GM12873 (cell line): ENCODE measurements around the gene NAT9.

ENCODE experiments used
- TF ChIP-seq, protein P1 (sequence below): IDR thresholded peaks from 2 replicates; pipeline ENCODE4 v1.5.1; 2012; ENCODE audit warnings: low read depth, mild to moderate bottlenecking, moderate library complexity, low read length, control low read depth; ENCODE audit not compliant: insufficient read depth; ENCODE audit errors: missing control alignments

Gene NAT9

DNA sequence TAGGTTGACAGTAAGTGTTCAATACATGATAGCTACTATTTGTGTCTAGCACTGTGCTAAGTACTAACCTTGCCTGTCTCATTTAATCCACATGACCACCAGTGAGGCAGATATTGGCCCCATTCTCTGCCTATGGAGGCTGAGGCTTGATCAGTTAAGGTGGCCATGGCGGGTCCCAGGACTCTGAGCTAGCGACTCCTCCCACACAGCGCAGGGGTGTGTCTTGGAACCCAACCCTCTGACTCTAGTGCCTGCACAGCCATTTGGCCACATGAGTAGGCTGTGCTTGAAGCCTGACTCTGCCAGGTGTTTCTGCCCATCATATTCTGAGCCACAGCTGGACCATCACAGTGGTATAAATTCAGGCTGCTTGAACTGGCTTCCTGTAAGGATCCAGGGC, 21.3 kb downstream of the NAT9 start:
- TF ChIP-seq, protein P1, sequence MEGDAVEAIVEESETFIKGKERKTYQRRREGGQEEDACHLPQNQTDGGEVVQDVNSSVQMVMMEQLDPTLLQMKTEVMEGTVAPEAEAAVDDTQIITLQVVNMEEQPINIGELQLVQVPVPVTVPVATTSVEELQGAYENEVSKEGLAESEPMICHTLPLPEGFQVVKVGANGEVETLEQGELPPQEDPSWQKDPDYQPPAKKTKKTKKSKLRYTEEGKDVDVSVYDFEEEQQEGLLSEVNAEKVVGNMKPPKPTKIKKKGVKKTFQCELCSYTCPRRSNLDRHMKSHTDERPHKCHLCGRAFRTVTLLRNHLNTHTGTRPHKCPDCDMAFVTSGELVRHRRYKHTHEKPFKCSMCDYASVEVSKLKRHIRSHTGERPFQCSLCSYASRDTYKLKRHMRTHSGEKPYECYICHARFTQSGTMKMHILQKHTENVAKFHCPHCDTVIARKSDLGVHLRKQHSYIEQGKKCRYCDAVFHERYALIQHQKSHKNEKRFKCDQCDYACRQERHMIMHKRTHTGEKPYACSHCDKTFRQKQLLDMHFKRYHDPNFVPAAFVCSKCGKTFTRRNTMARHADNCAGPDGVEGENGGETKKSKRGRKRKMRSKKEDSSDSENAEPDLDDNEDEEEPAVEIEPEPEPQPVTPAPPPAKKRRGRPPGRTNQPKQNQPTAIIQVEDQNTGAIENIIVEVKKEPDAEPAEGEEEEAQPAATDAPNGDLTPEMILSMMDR, result no peak

DNA sequence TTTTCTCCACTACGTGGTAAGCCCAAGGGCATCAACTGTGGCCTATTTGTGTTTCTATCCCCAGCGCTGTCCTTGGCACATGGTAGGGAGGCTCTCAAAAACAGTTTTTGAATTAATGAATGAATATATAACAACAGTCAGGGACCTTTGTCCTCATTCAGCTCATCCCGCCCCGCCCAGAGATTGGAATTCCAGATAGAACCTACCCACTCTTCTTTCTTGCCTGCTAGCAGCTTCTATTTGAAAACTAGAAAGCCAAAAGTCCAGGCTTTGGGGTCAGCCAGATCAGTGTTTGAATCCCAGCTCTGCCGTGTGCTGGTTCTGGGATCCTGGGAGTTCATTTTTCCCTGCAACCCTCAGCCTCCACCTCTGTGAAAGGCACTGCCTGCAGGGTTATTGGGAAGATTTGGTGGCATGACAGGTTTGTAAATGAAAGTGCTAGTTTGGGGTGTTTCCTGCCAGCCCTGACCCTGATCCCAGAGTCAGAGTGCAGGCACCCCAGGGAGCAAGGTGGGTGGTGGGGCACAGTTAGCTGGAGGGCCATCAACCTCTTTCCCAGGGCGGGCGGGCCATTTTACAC, 23.2 kb downstream of the NAT9 start:
- TF ChIP-seq, protein P1, result no peak

DNA sequence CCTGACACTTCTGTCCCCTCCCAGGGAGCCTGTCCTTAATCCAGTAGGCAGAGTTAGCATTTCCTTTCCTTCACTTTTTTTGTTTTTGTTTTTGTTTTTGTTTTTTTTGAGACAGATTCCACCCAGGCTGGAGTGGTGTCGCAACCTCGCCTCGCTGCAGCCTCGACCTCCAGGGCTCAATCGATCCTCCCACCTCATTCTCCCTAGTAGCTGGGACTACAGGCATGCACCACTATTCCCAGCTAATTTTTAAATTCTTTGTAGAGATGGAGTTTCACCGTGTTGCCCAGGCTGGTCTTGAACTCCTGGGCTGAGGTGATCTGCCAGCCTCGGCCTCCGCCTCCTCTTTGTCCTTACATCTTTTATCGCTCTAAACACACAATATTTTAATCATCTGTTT, 23.7 kb downstream of the NAT9 start:
- TF ChIP-seq, protein P1, result no peak

DNA sequence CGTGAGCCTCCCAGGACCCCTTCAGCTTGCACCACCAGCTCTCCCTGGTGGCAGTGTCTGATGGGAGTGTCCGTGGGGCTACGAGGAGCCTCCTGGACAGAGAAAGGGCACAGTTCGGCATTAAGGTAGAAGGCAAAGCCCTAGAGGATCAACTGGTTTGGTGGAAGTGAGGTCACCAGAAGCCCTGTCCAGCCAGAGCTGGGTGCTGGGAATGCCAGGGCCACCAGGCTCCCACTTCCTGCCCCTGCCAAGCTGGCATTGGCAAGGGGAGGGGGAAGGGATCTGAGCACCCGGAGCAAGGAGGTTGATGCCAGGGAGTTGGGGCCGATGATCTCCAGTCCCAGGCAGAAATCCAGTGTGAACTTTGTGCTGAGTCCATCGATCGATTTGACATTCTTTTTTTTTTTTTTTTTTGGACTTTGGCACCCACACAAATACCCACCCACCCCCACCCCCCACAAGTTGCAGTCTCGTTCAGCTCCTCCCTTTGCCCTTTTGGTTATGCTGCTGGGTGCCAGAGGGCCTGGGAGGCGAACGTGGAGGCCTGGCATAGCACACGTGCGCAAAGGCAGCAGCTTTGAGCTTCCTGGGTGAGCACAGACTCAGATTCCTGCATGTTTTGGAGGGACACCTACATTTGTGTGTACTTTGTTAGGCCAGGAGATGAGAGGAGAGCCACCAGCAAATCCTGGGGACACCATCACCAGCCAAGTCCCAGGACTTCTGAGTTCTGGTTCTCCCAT, 25.6 kb downstream of the NAT9 start:
- TF ChIP-seq, protein P1, result no peak

DNA sequence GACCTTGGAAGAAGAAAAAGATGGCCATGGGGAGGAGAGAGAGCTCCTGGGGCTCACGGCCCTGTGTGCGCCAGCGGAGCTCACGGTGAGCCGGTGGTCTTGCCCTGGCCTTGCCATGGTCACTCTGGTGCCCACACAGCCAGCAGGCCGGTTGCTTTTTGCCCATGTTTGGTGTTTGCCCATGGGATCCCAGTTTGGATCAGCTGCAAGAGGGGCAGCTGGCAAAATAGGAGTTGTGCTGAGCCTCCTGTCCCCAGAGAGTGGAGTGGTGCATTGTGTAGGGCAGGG, 26.2 kb downstream of the NAT9 start:
- TF ChIP-seq, protein P1, result no peak

DNA sequence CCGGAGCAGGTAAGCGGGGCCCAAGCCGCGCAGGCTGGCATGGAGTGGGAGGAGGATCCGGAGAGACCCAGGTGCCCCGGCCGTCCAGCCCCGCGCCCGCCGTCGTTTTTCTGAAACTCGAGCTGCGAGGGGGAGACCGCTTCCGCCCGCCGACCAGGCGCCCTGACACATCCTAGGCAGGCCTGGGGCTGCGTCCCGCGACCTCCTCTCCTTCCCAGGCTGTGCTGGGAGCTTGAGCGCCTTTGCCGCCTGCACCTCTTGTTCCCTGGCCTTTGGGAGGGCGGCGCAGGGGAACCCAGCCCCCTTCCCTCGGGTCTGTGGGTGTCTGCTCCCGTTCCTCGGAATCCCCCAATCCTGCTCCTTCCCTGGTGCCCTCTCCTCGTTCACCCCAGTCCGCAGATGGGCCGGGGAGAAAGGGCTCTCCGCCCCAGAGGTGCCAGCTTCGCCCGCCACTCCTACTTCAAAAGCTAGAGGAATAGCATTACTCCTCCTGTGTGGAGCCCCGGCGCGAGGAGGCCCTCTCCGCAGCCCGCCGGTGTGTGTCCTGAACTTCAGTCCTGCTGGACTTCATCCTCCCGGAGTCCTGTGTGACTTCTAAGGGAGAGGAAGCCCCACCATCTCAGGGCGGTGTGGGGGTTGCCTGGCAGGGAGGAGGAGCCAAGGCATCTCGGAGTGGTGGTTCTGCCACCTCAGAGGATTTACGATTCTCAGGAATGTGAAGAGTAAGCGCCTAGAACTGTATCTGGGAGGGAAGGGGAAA, 26.7 kb downstream of the NAT9 start:
- TF ChIP-seq, protein P1, result no peak

DNA sequence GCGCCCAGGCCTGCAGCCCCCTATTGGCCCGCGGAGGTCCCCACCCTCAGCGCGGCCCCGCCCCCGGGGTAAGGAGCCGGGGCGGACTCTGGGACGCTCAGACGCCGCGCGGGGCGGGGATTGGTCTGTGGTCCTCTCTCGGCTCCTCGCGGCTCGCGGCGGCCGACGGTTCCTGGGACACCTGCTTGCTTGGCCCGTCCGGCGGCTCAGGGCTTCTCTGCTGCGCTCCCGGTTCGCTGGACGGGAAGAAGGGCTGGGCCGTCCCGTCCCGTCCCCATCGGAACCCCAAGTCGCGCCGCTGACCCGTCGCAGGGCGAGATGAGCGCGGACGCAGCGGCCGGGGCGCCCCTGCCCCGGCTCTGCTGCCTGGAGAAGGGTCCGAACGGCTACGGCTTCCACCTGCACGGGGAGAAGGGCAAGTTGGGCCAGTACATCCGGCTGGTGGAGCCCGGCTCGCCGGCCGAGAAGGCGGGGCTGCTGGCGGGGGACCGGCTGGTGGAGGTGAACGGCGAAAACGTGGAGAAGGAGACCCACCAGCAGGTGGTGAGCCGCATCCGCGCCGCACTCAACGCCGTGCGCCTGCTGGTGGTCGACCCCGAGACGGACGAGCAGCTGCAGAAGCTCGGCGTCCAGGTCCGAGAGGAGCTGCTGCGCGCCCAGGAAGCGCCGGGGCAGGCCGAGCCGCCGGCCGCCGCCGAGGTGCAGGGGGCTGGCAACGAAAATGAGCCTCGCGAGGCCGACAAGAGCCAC, 27.4 kb downstream of the NAT9 start, which contains the start of gene NHERF1:
NHERF1 (plus strand) TSS at position 100 of the 750 bp plus-strand sequence; CDS start at position 319, 219 bp downstream.
- TF ChIP-seq, protein P1, result peak; percentile 38
